Measurements from ENCODE around the gene CRACR2B.
A peak's percentile ranks its signal among the peaks of the same experiment; 100 is the strongest.

CRACR2B gene

GRCh38 chr11:796565-797295 lies 31.0 kb upstream of the CRACR2B start:
- 0 out of 2 replicates have a peak, but pooled peaks have one; percentile 28 for TF ChIP-seq POLR2A (IDR thresholded peaks at IDR 0.05; ENCODE audit: low read depth, low read length)
- no peak for TF ChIP-seq TAF1 (IDR thresholded peaks at IDR 0.05; ENCODE audit: borderline replicate concordance, low read depth, low read length)
- peak; percentile 0; the same call in 1 of the 2 replicates for TF ChIP-seq POLR2AphosphoS5 (IDR thresholded peaks at IDR 0.05; ENCODE audit: low read depth, low read length)
- no peak for FAIRE-seq

GRCh38 chr11:797296-798092 lies 30.2 kb upstream of the CRACR2B start:
- FAIRE-seq (peak; percentile 99), DNase-seq (ENCODE audit: insufficient read length) (peak; percentile 94)
- TF ChIP-seq TAF1 (IDR thresholded peaks at IDR 0.05; ENCODE audit: borderline replicate concordance, low read depth, low read length) = no peak
- peak; percentile 36; the same call in 1 of the 2 replicates for TF ChIP-seq POLR2AphosphoS5 (IDR thresholded peaks at IDR 0.05; ENCODE audit: low read depth, low read length)
- TF ChIP-seq POLR2A (IDR thresholded peaks at IDR 0.05; ENCODE audit: low read depth, low read length) = no peak; the same call in 1 of the 2 replicates

More at GRCh38 chr11:796565-797295, 31.0 kb upstream of the CRACR2B start:
- no peak for DNase-seq (ENCODE audit: insufficient read length)

- FAIRE-seq (no peak), DNase-seq (ENCODE audit: insufficient read length) (peak; percentile 99)
- TF ChIP-seq POLR2A (IDR thresholded peaks at IDR 0.05; ENCODE audit: low read depth, low read length) = peak; percentile 67; the same call in 1 of the 2 replicates
- TF ChIP-seq POLR2AphosphoS5 (IDR thresholded peaks at IDR 0.05; ENCODE audit: low read depth, low read length) = no peak
These were observed 29.5 kb upstream of the CRACR2B start, which contains the start of gene SLC25A22 for GRCh38 chr11:798093-798713. Gene SLC25A22, minus strand, starts transcription at chr11:798281. Its CDS starts 3,275 bp downstream, at chr11:795006.

- FAIRE-seq (no peak), DNase-seq (ENCODE audit: insufficient read length) (no peak)
- TF ChIP-seq TAF1 (IDR thresholded peaks at IDR 0.05; ENCODE audit: borderline replicate concordance, low read depth, low read length) (no peak), POLR2AphosphoS5 (IDR thresholded peaks at IDR 0.05; ENCODE audit: low read depth, low read length) (no peak), POLR2A (IDR thresholded peaks at IDR 0.05; ENCODE audit: low read depth, low read length) (no peak)
These were observed 27.9 kb upstream of the CRACR2B start for GRCh38 chr11:799641-800316.

GRCh38 chr11:800473-800872 lies 27.2 kb upstream of the CRACR2B start:
- no peak for FAIRE-seq
- DNase-seq (ENCODE audit: insufficient read length) = no peak
- TF ChIP-seq POLR2AphosphoS5 (IDR thresholded peaks at IDR 0.05; ENCODE audit: low read depth, low read length) (no peak), TAF1 (IDR thresholded peaks at IDR 0.05; ENCODE audit: borderline replicate concordance, low read depth, low read length) (no peak), POLR2A (IDR thresholded peaks at IDR 0.05; ENCODE audit: low read depth, low read length) (no peak)

GRCh38 chr11:801097-801780 lies 26.5 kb upstream of the CRACR2B start:
- no peak for FAIRE-seq
- TF ChIP-seq TAF1 (IDR thresholded peaks at IDR 0.05; ENCODE audit: borderline replicate concordance, low read depth, low read length) (no peak), POLR2A (IDR thresholded peaks at IDR 0.05; ENCODE audit: low read depth, low read length) (no peak), POLR2AphosphoS5 (IDR thresholded peaks at IDR 0.05; ENCODE audit: low read depth, low read length) (no peak)
- no peak for DNase-seq (ENCODE audit: insufficient read length)

- FAIRE-seq (no peak), DNase-seq (ENCODE audit: insufficient read length) (no peak)
- TF ChIP-seq TAF1 (IDR thresholded peaks at IDR 0.05; ENCODE audit: borderline replicate concordance, low read depth, low read length) = no peak
- TF ChIP-seq POLR2A (IDR thresholded peaks at IDR 0.05; ENCODE audit: low read depth, low read length) = no peak
- no peak for TF ChIP-seq POLR2AphosphoS5 (IDR thresholded peaks at IDR 0.05; ENCODE audit: low read depth, low read length)
These were observed 25.6 kb upstream of the CRACR2B start for GRCh38 chr11:802018-802617.

GRCh38 chr11:802693-803466 lies 24.8 kb upstream of the CRACR2B start:
- TF ChIP-seq TAF1 (IDR thresholded peaks at IDR 0.05; ENCODE audit: borderline replicate concordance, low read depth, low read length) (no peak), POLR2AphosphoS5 (IDR thresholded peaks at IDR 0.05; ENCODE audit: low read depth, low read length) (no peak), POLR2A (IDR thresholded peaks at IDR 0.05; ENCODE audit: low read depth, low read length) (no peak)
- DNase-seq (ENCODE audit: insufficient read length) = no peak
- FAIRE-seq = no peak

GRCh38 chr11:803467-803742 lies 24.3 kb upstream of the CRACR2B start:
- no peak for FAIRE-seq
- DNase-seq (ENCODE audit: insufficient read length) = no peak
- TF ChIP-seq POLR2A (IDR thresholded peaks at IDR 0.05; ENCODE audit: low read depth, low read length) (no peak), POLR2AphosphoS5 (IDR thresholded peaks at IDR 0.05; ENCODE audit: low read depth, low read length) (no peak), TAF1 (IDR thresholded peaks at IDR 0.05; ENCODE audit: borderline replicate concordance, low read depth, low read length) (no peak)
